Left lobe of liver (tissue), 2 donors: Measurements from ENCODE around the gene DNAAF1. TPM values are rescaled to one million over a fixed set of nuclear protein-coding genes. Genes with fewer than 3 reads are reported as not detected.
"Not testable (repeated sequence)": the region's sequence is repeated elsewhere in the genome, so short reads cannot be mapped to it uniquely, and the experiment has no call there.

Experiments used
- ATAC-seq: fragments of 200-7000 bp; cut with Tn5 transposase; one replicate; pipeline ENCODE4 v1.9.1; 2020; ENCODE audit warnings: mild to moderate bottlenecking, moderate library complexity
- DNase-seq: peaks from one replicate; pipeline ENCODE4 v3.0.0-alpha.2; 2020; ENCODE audit warnings: low spot score
- total RNA-seq: library from RNA; stranded (reverse); gene quantifications from one replicate; pipeline ENCODE4 v1.2.1, GENCODE V29; 2021
- donor health status: DM: no; HTN: no; CAD: no; lungs with moderate emphysema.
- donor health status: DM: no; HTN: yes; CAD: no.

DNAAF1 gene
- total RNA-seq, result not detected

GRCh38 chr16:84144859-84145639 lies at the start of gene DNAAF1, which contains the start of gene HSDL1:
TSS of gene DNAAF1 (plus strand) at chr16:84145308. CDS start at chr16:84145441, 133 bp downstream.
TSS of gene HSDL1 (minus strand) at chr16:84145177. CDS start at chr16:84131321, 13,856 bp downstream.
- ATAC-seq, result peak; percentile 97

GRCh38 chr16:84095466-84095865 lies 49.6 kb upstream of the DNAAF1 start:
- DNase-seq (no peak), ATAC-seq (no peak)

More at GRCh38 chr16:84144859-84145639, at the start of gene DNAAF1, which contains the start of gene HSDL1:
- DNase-seq, result peak; percentile 94

GRCh38 chr16:84096447-84097005 lies 48.6 kb upstream of the DNAAF1 start:
- peak; percentile 87 for ATAC-seq
- no peak for DNase-seq

GRCh38 chr16:84098939-84099338 lies 46.2 kb upstream of the DNAAF1 start:
- no peak for ATAC-seq
- no peak for DNase-seq

GRCh38 chr16:84103678-84104077 lies 41.4 kb upstream of the DNAAF1 start:
- DNase-seq (no peak), ATAC-seq (peak; percentile 47)

- DNase-seq, result no peak
Observed at GRCh38 chr16:84104231-84104630, 40.9 kb upstream of the DNAAF1 start.

GRCh38 chr16:84105301-84105815 lies 39.8 kb upstream of the DNAAF1 start:
- DNase-seq (no peak), ATAC-seq (no peak)

More at GRCh38 chr16:84104231-84104630, 40.9 kb upstream of the DNAAF1 start:
- ATAC-seq, result no peak

- ATAC-seq (no peak), DNase-seq (no peak)
Observed at GRCh38 chr16:84105948-84106740, 39.0 kb upstream of the DNAAF1 start.

- DNase-seq, result no peak
- ATAC-seq, result no peak
Observed at GRCh38 chr16:84107921-84108320, 37.2 kb upstream of the DNAAF1 start.

GRCh38 chr16:84109598-84110335 lies 35.3 kb upstream of the DNAAF1 start:
- ATAC-seq (no peak), DNase-seq (no peak)

GRCh38 chr16:84110527-84110926 lies 34.6 kb upstream of the DNAAF1 start:
- DNase-seq (no peak), ATAC-seq (no peak)

GRCh38 chr16:84111525-84111924 lies 33.6 kb upstream of the DNAAF1 start:
- DNase-seq (no peak), ATAC-seq (no peak)

GRCh38 chr16:84111949-84112348 lies 33.2 kb upstream of the DNAAF1 start:
- ATAC-seq, result not testable (repeated sequence)

GRCh38 chr16:84115919-84116719 lies 29.0 kb upstream of the DNAAF1 start:
- DNase-seq, result no peak
- peak; percentile 56 for ATAC-seq

More at GRCh38 chr16:84111949-84112348, 33.2 kb upstream of the DNAAF1 start:
- not testable (repeated sequence) for DNase-seq

GRCh38 chr16:84116720-84117493 lies 28.2 kb upstream of the DNAAF1 start, which contains the start of gene MBTPS1:
TSS of gene MBTPS1 (minus strand) at chr16:84116942. CDS start at chr16:84101783, 15,159 bp downstream.
- peak; percentile 96 for ATAC-seq
- peak; percentile 99 for DNase-seq

- DNase-seq (no peak), ATAC-seq (peak; percentile 5)
Observed at GRCh38 chr16:84117494-84117843, 27.6 kb upstream of the DNAAF1 start.

GRCh38 chr16:84118315-84118714 lies 26.8 kb upstream of the DNAAF1 start:
- DNase-seq, result not testable (repeated sequence)

GRCh38 chr16:84119368-84119767 lies 25.7 kb upstream of the DNAAF1 start:
- no peak for DNase-seq
- no peak for ATAC-seq

More at GRCh38 chr16:84118315-84118714, 26.8 kb upstream of the DNAAF1 start:
- ATAC-seq, result not testable (repeated sequence)

GRCh38 chr16:84120023-84120422 lies 25.1 kb upstream of the DNAAF1 start:
- no peak for DNase-seq
- ATAC-seq, result no peak
